Spleen (tissue), 7 donors: ENCODE data around the gene CNTNAP2.

Experiments used
- POLR2A ChIP-seq, 3 donors: fragments of 450-650 bp; IDR thresholded peaks; one replicate each; pipeline ENCODE4 v1.5.1; 2017; ENCODE audit warnings: antibody characterized with exemption in 3 of 3, mild to moderate bottlenecking in 1 of 3
- POLR2AphosphoS5 ChIP-seq, 3 donors: sonication (generic); formaldehyde crosslinking; IDR thresholded peaks; one replicate each; pipeline ENCODE4 v1.5.1; 2017; ENCODE audit warnings: antibody characterized with exemption in 3 of 3
- TF ChIP-seq, protein P1 (sequence below), 11 experiments: fragments of 200-600 bp in 7 of 11; fragments of 450-650 bp in 4 of 11; sonication (generic) in 4 of 11; IDR thresholded peaks in 8 of 11; conservative IDR thresholded peaks in 3 of 11; 1 replicate in 7 of 11; 2 replicates in 4 of 11; pipeline versions ENCODE4 v1.4.0 to v1.8.0; 2016 to 2021; ENCODE audit warnings: antibody characterized with exemption in 11 of 11, inconsistent platforms in 4 of 11, mild to moderate bottlenecking in 1 of 11
- donor health status: DM: no; HTN: no; CAD: no; lungs with moderate emphysema.
- donor health status: DM: no; HTN: no; CAD: no.
- donor health status: DM: no; HTN: no; CAD: no.

GRCh38 chr7:148461392-148462179 is 2345.0 kb downstream of the CNTNAP2 start:
- TF ChIP-seq, protein P1, sequence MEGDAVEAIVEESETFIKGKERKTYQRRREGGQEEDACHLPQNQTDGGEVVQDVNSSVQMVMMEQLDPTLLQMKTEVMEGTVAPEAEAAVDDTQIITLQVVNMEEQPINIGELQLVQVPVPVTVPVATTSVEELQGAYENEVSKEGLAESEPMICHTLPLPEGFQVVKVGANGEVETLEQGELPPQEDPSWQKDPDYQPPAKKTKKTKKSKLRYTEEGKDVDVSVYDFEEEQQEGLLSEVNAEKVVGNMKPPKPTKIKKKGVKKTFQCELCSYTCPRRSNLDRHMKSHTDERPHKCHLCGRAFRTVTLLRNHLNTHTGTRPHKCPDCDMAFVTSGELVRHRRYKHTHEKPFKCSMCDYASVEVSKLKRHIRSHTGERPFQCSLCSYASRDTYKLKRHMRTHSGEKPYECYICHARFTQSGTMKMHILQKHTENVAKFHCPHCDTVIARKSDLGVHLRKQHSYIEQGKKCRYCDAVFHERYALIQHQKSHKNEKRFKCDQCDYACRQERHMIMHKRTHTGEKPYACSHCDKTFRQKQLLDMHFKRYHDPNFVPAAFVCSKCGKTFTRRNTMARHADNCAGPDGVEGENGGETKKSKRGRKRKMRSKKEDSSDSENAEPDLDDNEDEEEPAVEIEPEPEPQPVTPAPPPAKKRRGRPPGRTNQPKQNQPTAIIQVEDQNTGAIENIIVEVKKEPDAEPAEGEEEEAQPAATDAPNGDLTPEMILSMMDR (IDR thresholded peaks at IDR 0.05 in 8 of 11, conservative IDR thresholded peaks at IDR 0.05 in 3 of 11): no peak
- TF ChIP-seq POLR2A (IDR thresholded peaks at IDR 0.05): no peak
- no peak for TF ChIP-seq POLR2AphosphoS5 (IDR thresholded peaks at IDR 0.05)
